ENCODE results near the gene NRM.

The NRM gene

GRCh38 chr6:30645989-30646388 lies 44.8 kb downstream of the NRM start:
- Mint-ChIP-seq H3K4me3 (peak overlapping the region; percentile 91), H3K4me1 (ENCODE audit: low read depth) (peaks cover 39% of the 10 kb centered on the region), H3K36me3 (ENCODE audit: low read depth) (peaks cover 73% of the 10 kb centered on the region), H3K9me3 (no peaks in the 10 kb centered on the region), H3K27ac (peak overlapping the region; percentile 94), H3K27me3 (no peaks in the 10 kb centered on the region)
- DNase-seq = no peak

- Mint-ChIP-seq H3K27me3 (no peaks in the 10 kb centered on the region), H3K9me3 (no peaks in the 10 kb centered on the region), H3K4me1 (ENCODE audit: low read depth) (peaks cover 45% of the 10 kb centered on the region), H3K27ac (peak overlapping the region; percentile 20), H3K4me3 (no peak overlapping the region), H3K36me3 (ENCODE audit: low read depth) (peaks cover 73% of the 10 kb centered on the region)
- DNase-seq = no peak
Measured at GRCh38 chr6:30644769-30645168, 46.0 kb downstream of the NRM start.

GRCh38 chr6:30643656-30644055 lies 47.1 kb downstream of the NRM start:
- Mint-ChIP-seq H3K27ac (peak overlapping the region; percentile 44), H3K4me3 (no peak overlapping the region)
- DNase-seq = no peak

GRCh38 chr6:30641048-30641447 lies 49.7 kb downstream of the NRM start:
- peak overlapping the region; percentile 41 for H3K27ac Mint-ChIP-seq
- H3K9me3 Mint-ChIP-seq = no peaks in the 10 kb centered on the region
- H3K36me3 Mint-ChIP-seq (ENCODE audit: low read depth) = peaks cover 61% of the 10 kb centered on the region

More at GRCh38 chr6:30643656-30644055, 47.1 kb downstream of the NRM start:
- H3K27me3 Mint-ChIP-seq = no peaks in the 10 kb centered on the region
- peaks cover 38% of the 10 kb centered on the region for H3K4me1 Mint-ChIP-seq (ENCODE audit: low read depth)
- peaks cover 67% of the 10 kb centered on the region for H3K36me3 Mint-ChIP-seq (ENCODE audit: low read depth)
- no peaks in the 10 kb centered on the region for H3K9me3 Mint-ChIP-seq

GRCh38 chr6:30640481-30640880 lies 50.3 kb downstream of the NRM start:
- peak overlapping the region; percentile 30 for H3K27ac Mint-ChIP-seq
- H3K9me3 Mint-ChIP-seq = no peaks in the 10 kb centered on the region
- H3K27me3 Mint-ChIP-seq = no peaks in the 10 kb centered on the region
- DNase-seq = no peak
- H3K36me3 Mint-ChIP-seq (ENCODE audit: low read depth) = peaks cover 61% of the 10 kb centered on the region
- peaks cover 18% of the 10 kb centered on the region for H3K4me1 Mint-ChIP-seq (ENCODE audit: low read depth)
- no peak overlapping the region for H3K4me3 Mint-ChIP-seq

More at GRCh38 chr6:30641048-30641447, 49.7 kb downstream of the NRM start:
- H3K4me1 Mint-ChIP-seq (ENCODE audit: low read depth) = peaks cover 24% of the 10 kb centered on the region
- no peak for DNase-seq
- no peaks in the 10 kb centered on the region for H3K27me3 Mint-ChIP-seq
- H3K4me3 Mint-ChIP-seq = no peak overlapping the region
